BJ (cell line): ENCODE data around the gene PRAME. TPM values are rescaled to one million over a fixed set of nuclear protein-coding genes. Genes with fewer than 3 reads are reported as not detected.
A peak's percentile ranks its signal among the peaks of the same experiment; 100 is the strongest.

Experiments used
- CTCF ChIA-PET: fragments of 350-600 bp; formaldehyde crosslinking; extraction: SDS; loops from one replicate; lab custom pipeline; 2021; ENCODE audit warnings: antibody characterized with exemption, inconsistent platforms; lab: Yijun Ruan, JAX
- POLR2A ChIA-PET: fragments of 300-600 bp; sonication (Branson Sonifier 250); formaldehyde crosslinking; extraction: SDS; loops from one replicate; lab custom pipeline; 2021; ENCODE audit warnings: antibody characterized with exemption; lab: Charles Lee
- DNase-seq: peaks from one replicate; pipeline ENCODE4 v3.0.0-alpha.2; 2011; ENCODE audit warnings: low read depth
- H3K27me3 ChIP-seq: 2 replicates; pipeline ENCODE4 v1.6.0; 2011; ENCODE audit warnings: low read length; ENCODE audit not compliant: control insufficient read depth, insufficient read depth
- H3K36me3 ChIP-seq: 2 replicates; pipeline ENCODE4 v1.5.1; 2011; ENCODE audit warnings: low read length; ENCODE audit not compliant: control insufficient read depth, insufficient read depth
- H3K4me3 ChIP-seq: 2 replicates; pipeline ENCODE4 v1.5.1; 2011; ENCODE audit warnings: low read depth, mild to moderate bottlenecking, control low read depth, low read length
- polyA plus RNA-seq: library from polyadenylated mRNA; depleted of rRNA; stranded (reverse); fragments of >200 nt; gene quantifications from 2 replicates; pipeline ENCODE4 v1.2.3, GENCODE V29; 2011
- TF ChIP-seq, protein P1 (sequence below): IDR thresholded peaks from 2 replicates; pipeline ENCODE4 v1.5.1; 2011; ENCODE audit warnings: low read depth, mild to moderate bottlenecking, control low read depth, inconsistent platforms, low read length, moderate library complexity; ENCODE audit not compliant: insufficient read depth

The PRAME gene
- polyA plus RNA-seq, 1 experiment: 0.15 TPM

DNA sequence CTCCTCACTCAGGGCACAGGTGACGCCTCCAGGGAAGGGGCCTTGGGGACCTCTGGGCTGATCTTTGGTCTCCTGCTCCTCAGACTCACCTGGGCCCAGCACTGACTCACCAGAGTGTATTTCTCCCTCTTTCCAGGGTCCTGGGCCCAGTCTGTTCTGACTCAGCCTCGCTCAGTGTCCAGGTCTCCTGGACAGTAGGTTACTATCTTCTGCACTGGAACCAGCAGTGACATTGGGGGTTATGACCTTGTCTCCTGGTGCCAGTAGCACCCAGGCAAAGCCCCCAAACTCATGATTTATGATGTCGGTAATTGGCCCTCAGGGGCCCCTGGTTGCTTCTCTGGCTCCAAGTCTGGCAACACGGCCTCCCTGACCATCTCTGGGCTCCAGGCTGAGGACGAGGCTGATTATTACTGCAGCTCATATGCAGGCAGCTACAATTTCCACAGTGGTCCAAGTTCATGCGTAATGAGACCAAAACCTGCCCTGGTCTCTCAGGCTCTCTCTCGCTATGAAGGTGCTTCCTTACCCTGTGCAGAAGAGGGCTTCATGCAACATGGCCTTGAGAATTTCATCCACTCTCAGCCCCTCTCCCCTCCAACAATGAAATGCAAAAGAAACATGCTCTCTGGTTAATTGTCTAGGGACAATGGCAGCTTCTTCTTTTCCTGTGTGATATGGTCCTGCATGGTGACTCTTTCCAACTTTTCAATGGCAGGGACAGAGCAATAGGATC is 21.0 kb upstream of the PRAME start:
- no peak for DNase-seq
- TF ChIP-seq, protein P1, sequence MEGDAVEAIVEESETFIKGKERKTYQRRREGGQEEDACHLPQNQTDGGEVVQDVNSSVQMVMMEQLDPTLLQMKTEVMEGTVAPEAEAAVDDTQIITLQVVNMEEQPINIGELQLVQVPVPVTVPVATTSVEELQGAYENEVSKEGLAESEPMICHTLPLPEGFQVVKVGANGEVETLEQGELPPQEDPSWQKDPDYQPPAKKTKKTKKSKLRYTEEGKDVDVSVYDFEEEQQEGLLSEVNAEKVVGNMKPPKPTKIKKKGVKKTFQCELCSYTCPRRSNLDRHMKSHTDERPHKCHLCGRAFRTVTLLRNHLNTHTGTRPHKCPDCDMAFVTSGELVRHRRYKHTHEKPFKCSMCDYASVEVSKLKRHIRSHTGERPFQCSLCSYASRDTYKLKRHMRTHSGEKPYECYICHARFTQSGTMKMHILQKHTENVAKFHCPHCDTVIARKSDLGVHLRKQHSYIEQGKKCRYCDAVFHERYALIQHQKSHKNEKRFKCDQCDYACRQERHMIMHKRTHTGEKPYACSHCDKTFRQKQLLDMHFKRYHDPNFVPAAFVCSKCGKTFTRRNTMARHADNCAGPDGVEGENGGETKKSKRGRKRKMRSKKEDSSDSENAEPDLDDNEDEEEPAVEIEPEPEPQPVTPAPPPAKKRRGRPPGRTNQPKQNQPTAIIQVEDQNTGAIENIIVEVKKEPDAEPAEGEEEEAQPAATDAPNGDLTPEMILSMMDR: no peak
- Histone ChIP-seq H3K36me3 (no peaks in the 10 kb centered on the region), H3K4me3 (no peak overlapping the region), H3K27me3 (peaks cover 1% of the 10 kb centered on the region; the same call in 1 of the 2 replicates)
- CTCF ChIA-PET: interaction anchor here (4.8 kb wide), 1 partner anchor 7 kb away, joined by 70 read pairs; no protein-coding TSS in a partner anchor
- POLR2A ChIA-PET: no interaction called here

DNA sequence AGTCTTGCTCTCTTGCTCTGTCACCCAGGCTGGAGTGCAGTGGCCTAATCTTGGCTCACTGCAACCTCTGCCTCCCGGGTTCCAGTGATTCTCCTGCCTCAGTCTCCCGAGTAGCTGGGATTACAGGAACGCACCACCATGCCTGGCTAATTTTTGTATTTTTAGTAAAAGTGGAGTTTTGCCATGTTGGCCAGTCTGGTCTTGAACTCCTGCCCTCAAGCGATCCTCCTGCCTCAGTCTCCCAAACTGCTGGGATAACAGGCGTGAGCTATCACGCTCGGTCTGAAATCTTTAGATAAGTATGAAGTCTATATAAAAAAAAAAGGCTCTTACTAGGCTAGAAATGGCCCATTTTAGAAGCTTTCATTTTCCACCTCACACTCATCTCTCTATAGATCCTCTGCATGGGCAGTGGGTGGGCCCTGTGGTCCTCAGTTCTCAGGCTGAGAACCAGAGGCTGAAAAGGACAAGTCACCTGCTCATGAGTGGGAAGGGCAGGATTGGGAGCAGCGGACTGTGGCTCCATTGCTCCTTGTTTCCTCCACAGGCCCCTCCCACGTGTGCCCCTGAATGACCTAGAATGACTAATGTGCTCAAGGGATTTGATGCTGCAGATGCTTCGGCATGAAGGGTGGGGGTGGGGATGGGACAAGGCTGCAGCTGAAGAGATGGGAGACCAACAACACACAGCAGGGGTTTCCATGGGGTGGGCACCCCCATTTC is 19.8 kb upstream of the PRAME start:
- ChIA-PET CTCF (interaction anchor here (4.8 kb wide), 1 partner anchor 8 kb away, joined by 70 read pairs; no protein-coding TSS in a partner anchor), POLR2A (no interaction called here)
- Histone ChIP-seq H3K27me3 (peaks cover 1% of the 10 kb centered on the region; the same call in 1 of the 2 replicates), H3K36me3 (no peaks in the 10 kb centered on the region), H3K4me3 (no peak overlapping the region)
- DNase-seq: no peak
- TF ChIP-seq, protein P1: no peak

DNA sequence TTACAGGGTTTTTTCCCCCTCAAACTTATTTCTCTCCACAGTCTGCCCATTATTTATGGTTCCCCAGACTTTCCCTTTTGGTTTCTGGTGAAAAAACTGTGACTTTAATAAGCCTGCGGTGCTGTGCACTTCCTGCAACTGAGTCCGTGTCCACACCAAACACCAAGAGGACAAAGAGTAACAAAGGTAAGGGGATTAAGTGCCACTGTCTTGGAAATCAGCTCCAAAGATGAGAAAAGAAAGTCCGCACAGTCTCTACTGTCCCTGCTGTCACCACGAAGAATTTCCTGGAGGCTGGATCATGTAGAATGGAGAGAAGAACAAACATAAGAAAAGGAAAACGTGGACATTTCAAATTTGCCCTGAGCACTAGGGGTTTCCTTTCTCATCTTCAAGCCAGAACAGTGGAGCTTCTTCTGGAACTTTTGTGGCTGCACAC is 17.9 kb upstream of the PRAME start:
- Histone ChIP-seq H3K36me3 (no peaks in the 10 kb centered on the region), H3K27me3 (peaks cover 1% of the 10 kb centered on the region; the same call in 1 of the 2 replicates), H3K4me3 (no peak overlapping the region)
- TF ChIP-seq, protein P1: no peak
- DNase-seq: no peak
- ChIA-PET CTCF (interaction anchor here (0.7 to 4.8 kb wide), 13 partner anchors 9 to 378 kb away, joined by 3 to 70 read pairs (median 3); no protein-coding TSS in a partner anchor), POLR2A (no interaction called here)

DNA sequence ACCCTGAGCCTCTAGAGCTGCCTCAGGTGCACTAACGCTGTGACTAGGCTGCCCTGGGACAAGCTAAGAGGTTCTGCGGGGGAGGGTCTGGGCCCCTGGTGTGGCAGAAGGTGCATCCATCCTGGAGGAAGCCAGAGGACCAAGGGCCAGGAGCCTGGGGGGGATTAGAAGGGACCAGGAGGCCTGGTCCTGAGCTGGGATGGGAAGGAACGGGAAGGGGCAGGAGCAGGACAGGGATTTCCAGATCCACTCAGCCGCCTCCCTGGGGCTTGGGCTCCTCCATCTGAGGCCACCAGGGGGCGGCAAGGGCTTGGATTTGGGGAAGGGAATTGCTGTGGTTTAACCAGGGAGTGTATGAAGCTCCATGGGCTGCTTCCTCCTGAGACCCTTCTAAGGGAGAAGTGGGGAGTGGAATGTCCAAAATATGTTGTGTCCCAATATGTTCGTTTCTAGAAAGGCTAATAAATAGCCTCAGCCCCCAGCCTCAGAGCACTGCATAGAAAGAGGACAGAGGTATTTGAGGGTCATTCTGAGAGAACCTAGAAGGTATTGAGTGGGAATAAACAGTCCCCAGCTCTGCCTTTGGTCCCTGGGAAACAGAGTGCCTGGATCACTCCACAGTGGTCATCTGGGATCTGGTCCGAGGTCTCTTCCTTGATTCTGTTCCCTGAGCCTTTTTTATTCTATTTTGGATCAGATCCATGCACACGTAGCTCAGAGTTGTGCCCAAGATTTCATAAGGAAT is 17.4 kb upstream of the PRAME start:
- no peak for DNase-seq
- H3K36me3 ChIP-seq: no peaks in the 10 kb centered on the region
- CTCF ChIA-PET: interaction anchor here (0.7 to 4.8 kb wide), 15 partner anchors 9 to 379 kb away, joined by 3 to 70 read pairs (median 4); no protein-coding TSS in a partner anchor
- peaks cover 1% of the 10 kb centered on the region; the same call in 1 of the 2 replicates for H3K27me3 ChIP-seq
- POLR2A ChIA-PET: no interaction called here
- no peak overlapping the region for H3K4me3 ChIP-seq
- TF ChIP-seq, protein P1: peak; percentile 90
